ENCODE measurements around the gene GXYLT2.

GRCh38 chr3:73009008-73009407, 121.2 kb downstream of the GXYLT2 start:
- TF ChIP-seq CTCF (IDR thresholded peaks at IDR 0.05; ENCODE audit: low read length) (no peak), EZH2phosphoT487 (IDR thresholded peaks at IDR 0.05; ENCODE audit: low read length) (no peak)
